ENCODE results near the gene ACTL6B. TPM values are rescaled to one million over a fixed set of nuclear protein-coding genes. Genes with fewer than 3 reads are reported as not detected.

ACTL6B gene
- total and polyA plus RNA-seq, 2 of the 8 experiments (the other 6 are each of a cell fraction or from before 2014, with no cell fraction given), result 2.1 to 4.5 TPM

GRCh38 chr7:100674411-100675104 is 18.3 kb upstream of the ACTL6B start:
- ChIA-PET POLR2A (ENCODE audit: partially characterized antibody) (interaction anchor here (0.6 to 10.3 kb wide), 12 partner anchors 15 to 544 kb away, joined by 3 to 257 read pairs (median 4); partner anchors contain the start of genes GIGYF1, MOSPD3, PCOLCE and POP7), CTCF (ENCODE audit: partially characterized antibody) (interaction anchor here (0.7 to 12.1 kb wide), 7 partner anchors 18 to 122 kb away, joined by 3 to 134 read pairs (median 4); partner anchors contain the start of genes FBXO24, GIGYF1 and LRCH4)
- Histone ChIP-seq H3K79me1 (ENCODE audit: low read depth, low read length) (peaks cover 3% of the 10 kb centered on the region), H3K4me2 (ENCODE audit: insufficient read depth in 1 of 2, low read depth in 2 of 2, low read length in 2 of 2) (peak overlapping the region; percentile 58 to 87), H3K23ac (ENCODE audit: insufficient read length) (no peak overlapping the region), H3K27ac (ENCODE audit: low read depth, low read length) (no peak overlapping the region), H2BK120ac (replicated peaks; ENCODE audit: low read depth, low read length) (no peak overlapping the region), H3K4me3 (ENCODE audit: extremely low read depth in 1 of 4, insufficient read depth in 2 of 4, low read depth in 3 of 4, low read length in 4 of 4) (peak overlapping the region; percentile 72 to 99 (median 82)), H2AFZ (ENCODE audit: low read length) (no peak overlapping the region), H2BK5ac (ENCODE audit: low read depth, low read length) (no peak overlapping the region), H2BK15ac (ENCODE audit: low read length) (no peak overlapping the region), H3K9ac (replicated peaks in 1 of 4; ENCODE audit: extremely low read depth in 1 of 4, low read depth in 3 of 4, low read length in 3 of 4) (peak overlapping the region in 2 of 4 experiments; percentile 32 to 72; a peak in 3 of 7 replicates), H3K27me3 (replicated peaks in 1 of 4; ENCODE audit: control insufficient read depth in 3 of 4, extremely low read depth in 1 of 4, insufficient read depth in 3 of 4, low read length in 3 of 4) (peaks cover 0 to 8% (median 6%) of the 10 kb centered on the region in 4 experiments; a peak in 4 of 7 replicates), H4K91ac (replicated peaks; ENCODE audit: insufficient read length, low read length) (no peak overlapping the region), H3K9me3 (ENCODE audit: insufficient read depth in 2 of 2, low read depth in 1 of 2, low read length in 1 of 2) (no peaks in the 10 kb centered on the region), H3K14ac (ENCODE audit: insufficient read length) (no peak overlapping the region), H4K8ac (ENCODE audit: extremely low read depth, insufficient read depth, low read length) (no peak overlapping the region), H2BK20ac (ENCODE audit: low read length) (no peak overlapping the region), H4K20me1 (replicated peaks in 1 of 2; ENCODE audit: control insufficient read depth in 1 of 2, insufficient read depth in 2 of 2, low read length in 2 of 2) (peaks cover 13 to 18% of the 10 kb centered on the region in 2 experiments), H3K4ac (replicated peaks; ENCODE audit: insufficient read length, low read depth, low read length) (no peak overlapping the region), H3K23me2 (ENCODE audit: low read depth, low read length) (peaks cover 11% of the 10 kb centered on the region; the same call in 1 of the 2 replicates), H4K5ac (ENCODE audit: insufficient read length, low read depth, low read length) (no peak overlapping the region), H3K79me2 (ENCODE audit: control insufficient read depth in 1 of 2, insufficient read depth in 2 of 2, low read length in 2 of 2) (no peaks in the 10 kb centered on the region), H3K36me3 (ENCODE audit: control insufficient read depth in 2 of 4, insufficient read depth in 4 of 4, low read length in 3 of 4) (peaks cover 0 to 30% (median 14%) of the 10 kb centered on the region in 4 experiments; a peak in 6 of 8 replicates), H2BK12ac (ENCODE audit: low read depth, low read length) (no peak overlapping the region), H3K4me1 (replicated peaks in 1 of 4; ENCODE audit: control insufficient read depth in 3 of 4, insufficient read depth in 4 of 4, low read length in 3 of 4) (peaks cover 0 to 5% (median 0%) of the 10 kb centered on the region in 4 experiments; a peak in 4 of 7 replicates), H3K18ac (ENCODE audit: extremely low read depth, low read length) (0 out of 2 replicates have a peak overlapping the region, but pooled peaks have one; percentile 48), H3K56ac (replicated peaks; ENCODE audit: insufficient read length, low read depth, low read length) (peak overlapping the region; percentile 64), H2AK5ac (ENCODE audit: low read depth, low read length) (no peak overlapping the region)
- DNase-seq (ENCODE audit: low read depth in 1 of 2, low spot score in 2 of 2), result peak in 1 of 2 experiments; percentile 69
- WGBS, 2 experiments (ENCODE audit: extremely low coverage in 1 of 2, insufficient coverage in 1 of 2, insufficient read length in 1 of 2, insufficient replicate concordance in 2 of 2, low coverage in 1 of 2, low lambda C conversion rate in 2 of 2, missing lambda C conversion rate in 1 of 2), result 0% methylated on average over 31 of the region's 43 CpGs; no CpG with 5 or more reads in 1 of the 2 experiments
- FAIRE-seq, result no peak
- TF ChIP-seq HDAC2 (IDR thresholded peaks at IDR 0.05; ENCODE audit: borderline replicate concordance in 1 of 2, low read depth in 2 of 2, low read length in 2 of 2) (0 out of 4 replicates have a peak, but pooled peaks of 1 of the 2 experiments have one; percentile 40), CBX5 (IDR thresholded peaks at IDR 0.05; ENCODE audit: low read depth, low read length) (no peak)

Measured in H1 (cell line).